HG03280 (cell line): ENCODE results near the gene HSD3B1.
A peak's percentile ranks its signal among the peaks of the same experiment; 100 is the strongest.
"Not testable (repeated sequence)": the region's sequence is repeated elsewhere in the genome, so short reads cannot be mapped to it uniquely, and the experiment has no call there.

ENCODE experiments used
- ATAC-seq: cut with Tn5 transposase; IDR thresholded peaks from one replicate; pipeline ENCODE4 v1.9.1; 2021; ENCODE audit warnings: mild to moderate bottlenecking, moderate library complexity; ENCODE audit not compliant: unreplicated experiment

The HSD3B1 gene

DNA sequence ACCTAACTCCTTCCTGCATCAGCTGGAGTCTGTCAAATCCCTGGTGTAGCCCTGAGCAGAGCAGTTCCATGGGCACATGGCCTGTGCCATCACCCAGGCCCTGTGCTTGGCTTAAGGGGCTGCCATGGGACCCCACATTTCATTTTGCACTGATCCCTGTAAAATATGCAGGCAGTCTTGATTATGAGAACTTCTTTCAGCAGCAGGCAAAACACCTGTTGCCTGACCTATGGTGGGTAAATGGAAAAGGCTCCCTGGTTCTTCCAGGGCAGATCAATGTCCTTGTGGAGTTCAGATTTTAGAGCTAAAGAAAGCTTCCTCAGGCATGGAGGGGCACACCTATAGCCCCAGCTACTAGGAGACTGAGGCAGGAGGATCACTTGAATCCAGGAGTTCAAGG, 44.2 kb downstream of the HSD3B1 start:
- ATAC-seq: no peak

DNA sequence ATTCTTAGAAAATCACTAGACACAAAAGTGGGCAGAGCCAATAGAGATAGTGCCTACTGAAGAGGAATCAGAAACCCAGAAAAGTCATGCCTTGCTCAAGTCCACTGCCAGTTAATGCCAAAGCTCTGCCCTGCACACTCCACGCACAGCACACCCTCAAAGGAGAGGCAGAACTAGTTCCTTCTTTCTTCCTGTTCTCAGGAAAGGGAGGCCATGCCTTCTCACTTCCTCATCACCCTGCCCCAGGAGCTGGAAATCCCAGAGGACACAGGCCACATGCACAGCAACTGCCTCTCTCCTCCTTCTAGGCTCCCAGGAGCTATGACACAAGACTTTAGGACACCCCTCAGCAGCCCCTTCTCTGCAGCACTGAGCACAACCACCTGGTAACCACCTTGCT, 45.6 kb downstream of the HSD3B1 start:
- ATAC-seq: not testable (repeated sequence)

DNA sequence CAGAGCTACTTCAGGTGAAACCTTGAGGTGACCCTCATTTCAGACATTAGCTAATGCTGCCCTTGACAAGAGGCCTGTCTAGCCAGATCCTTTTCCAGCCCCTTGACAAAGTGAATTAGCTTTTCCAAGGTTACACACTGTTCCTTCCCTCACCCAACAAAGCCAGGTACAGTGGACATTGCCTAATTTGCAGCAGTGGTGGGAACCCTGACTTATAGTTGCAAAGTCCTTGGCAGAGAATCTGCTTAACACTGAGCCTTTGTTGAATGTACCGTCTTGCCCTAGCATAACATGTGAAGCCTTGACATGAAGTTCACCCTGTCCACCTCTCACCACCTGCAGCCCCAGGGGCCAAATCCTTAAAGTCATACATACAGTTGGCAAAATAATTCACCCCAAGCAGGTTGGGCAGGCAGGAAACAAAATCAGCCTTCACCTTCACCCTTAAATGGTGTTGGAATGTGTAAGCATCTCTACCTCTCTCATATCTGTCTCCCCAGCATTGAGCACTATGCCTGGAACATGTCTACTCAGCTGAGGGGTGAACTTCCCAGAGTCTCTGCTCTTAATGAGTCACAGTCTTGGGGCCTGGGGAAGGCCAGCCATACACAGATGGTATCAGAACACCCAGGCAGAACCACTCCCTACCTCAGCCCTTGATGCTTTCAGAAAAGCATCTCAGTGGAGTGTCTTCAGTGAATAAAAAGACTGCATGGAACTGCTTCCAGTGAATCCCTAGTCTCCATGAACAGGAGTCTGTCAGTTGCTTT, 46.5 kb downstream of the HSD3B1 start:
- ATAC-seq: not testable (repeated sequence)

DNA sequence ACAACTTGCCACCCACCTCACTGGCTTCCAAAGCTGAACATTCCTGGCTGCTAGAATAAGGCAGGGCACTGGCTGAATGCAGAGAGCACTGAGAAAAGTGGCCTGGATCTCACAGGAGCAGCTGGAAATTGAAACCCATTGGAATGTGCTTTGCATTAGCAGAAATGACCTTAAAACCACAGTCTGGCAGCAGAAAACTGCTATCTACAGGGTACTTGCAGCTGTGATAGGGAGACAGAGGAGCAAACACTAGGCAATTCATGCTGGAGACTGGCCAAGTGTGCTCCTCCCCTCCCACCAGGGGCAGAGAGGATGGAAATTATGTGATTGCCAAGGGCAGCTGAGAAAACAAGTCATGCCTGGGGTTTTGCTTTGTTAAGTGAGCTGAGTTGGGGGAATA, 47.2 kb downstream of the HSD3B1 start:
- ATAC-seq: no peak

DNA sequence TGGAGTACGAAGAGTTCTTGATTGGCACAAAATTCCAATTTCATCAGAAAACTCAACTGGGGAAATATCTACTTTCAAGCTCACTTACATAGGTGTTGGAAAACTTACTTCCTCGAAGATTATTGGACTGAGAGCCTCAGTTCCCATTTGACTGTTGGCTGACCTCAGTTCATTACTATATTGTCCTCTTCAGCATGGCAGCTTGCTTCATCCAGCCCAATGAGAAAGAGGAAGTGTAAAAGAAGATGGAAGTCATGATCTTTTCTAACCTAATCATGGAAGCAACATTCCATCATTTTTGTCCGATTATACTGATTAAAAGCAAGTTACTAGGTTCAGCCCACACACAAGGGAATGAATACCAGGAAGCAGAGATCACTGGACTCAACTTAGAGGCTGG, 49.4 kb downstream of the HSD3B1 start:
- no peak for ATAC-seq

DNA sequence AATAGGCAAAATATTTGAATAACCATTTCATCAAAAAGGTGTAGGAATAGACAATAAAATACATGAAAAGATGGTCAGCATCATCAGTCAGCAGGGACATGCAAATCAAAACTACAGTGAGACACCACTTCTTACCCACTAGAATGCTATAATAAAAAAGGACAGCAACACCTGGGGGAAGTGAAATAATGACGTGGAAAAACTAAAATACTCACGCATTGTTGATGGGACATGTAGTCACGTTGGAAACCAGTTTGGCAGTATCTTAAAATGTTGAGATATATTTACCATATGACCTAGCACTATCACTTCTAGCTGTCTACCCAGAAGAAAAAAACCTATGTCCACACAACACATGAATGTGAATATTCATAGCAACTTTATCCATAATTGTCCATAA, 53.4 kb downstream of the HSD3B1 start:
- not testable (repeated sequence) for ATAC-seq

DNA sequence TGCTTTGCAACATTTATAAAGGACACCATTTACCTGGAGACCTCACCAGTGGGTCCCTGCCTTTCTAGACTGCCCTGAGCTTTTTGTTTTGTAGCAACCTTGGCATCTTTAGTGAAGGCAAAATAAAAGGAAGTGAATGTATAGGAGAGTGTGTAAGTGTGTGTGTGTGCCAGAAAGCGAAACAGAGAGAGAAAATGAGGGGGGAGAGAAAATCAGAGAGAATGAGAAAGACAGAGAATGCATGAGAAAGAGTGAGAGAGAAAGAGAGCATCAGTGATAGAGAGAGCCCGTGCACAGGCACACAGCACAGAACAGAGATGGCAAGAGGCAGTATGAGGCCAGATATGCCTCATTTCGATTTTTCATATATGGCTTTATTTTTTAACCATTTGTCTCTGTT, 57.5 kb downstream of the HSD3B1 start:
- peak; percentile 55 for ATAC-seq
